Measurements from ENCODE around the gene ARHGAP40. TPM values are rescaled to one million over a fixed set of nuclear protein-coding genes. Genes with fewer than 3 reads are reported as not detected.

ARHGAP40 gene
- total and polyA plus RNA-seq, 2 donors (not counting 3 experiments of a cell fraction or from before 2014, with no cell fraction given) = 0.18 to 0.20 TPM

DNA sequence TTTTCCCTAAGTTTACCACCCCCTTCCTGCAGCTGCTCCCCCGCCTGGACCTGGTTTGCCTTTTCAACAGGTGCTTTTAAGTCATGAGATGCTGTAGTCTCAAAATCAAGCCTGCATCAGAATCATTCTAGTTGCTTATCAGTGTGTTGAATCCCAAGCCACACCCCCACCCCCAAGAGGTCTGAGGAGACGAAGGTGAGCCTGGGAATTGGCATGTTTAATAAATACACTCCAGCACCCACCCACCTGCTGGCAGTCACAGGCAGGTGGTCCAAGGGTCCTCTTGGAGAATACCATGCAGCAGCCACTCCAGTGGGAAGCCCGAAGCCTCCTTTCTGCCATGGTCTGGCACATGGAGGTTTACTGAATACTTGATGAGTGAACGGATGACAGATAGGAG lies 21.7 kb upstream of the ARHGAP40 start:
- Histone ChIP-seq H3K36me3 (ENCODE audit: control insufficient read depth in 2 of 2, extremely low read depth in 1 of 2, insufficient read depth in 2 of 2, low read length in 2 of 2) (peaks cover 0 to 6% of the 10 kb centered on the region in 2 experiments), H3K27ac (ENCODE audit: insufficient read depth, low read depth, low read length) (no peak overlapping the region), H3K27me3 (ENCODE audit: control insufficient read depth in 2 of 2, insufficient read depth in 2 of 2, low read length in 2 of 2) (peaks cover 0 to 6% of the 10 kb centered on the region in 2 experiments), H3K9me1 (replicated peaks; ENCODE audit: control insufficient read depth, extremely low read depth, insufficient read depth, low read length) (no peaks in the 10 kb centered on the region), H4K20me1 (replicated peaks; ENCODE audit: control insufficient read depth, extremely low read depth, insufficient read depth, low read length) (no peaks in the 10 kb centered on the region), H3K9ac (replicated peaks; ENCODE audit: extremely low read depth, insufficient read depth, low read length) (no peak overlapping the region), H3K9me3 (replicated peaks; ENCODE audit: control insufficient read depth, insufficient read depth, low read length) (no peaks in the 10 kb centered on the region), H3K4me1 (ENCODE audit: control insufficient read depth, extremely low read depth, insufficient read depth, low read length) (no peaks in the 10 kb centered on the region), H3K4me2 (ENCODE audit: insufficient read depth, low read length) (no peak overlapping the region), H3K79me2 (ENCODE audit: control insufficient read depth, insufficient read depth, low read length) (no peaks in the 10 kb centered on the region), H2AFZ (ENCODE audit: low read depth, low read length) (no peak overlapping the region), H3K4me3 (replicated peaks in 1 of 3; ENCODE audit: insufficient read depth in 1 of 3, low read depth in 1 of 3, low read length in 3 of 3) (no peak overlapping the region)
- CTCF ChIA-PET = interaction anchor here (1.4 to 1.6 kb wide), 2 partner anchors 8 to 14 kb away, joined by 4 read pairs; no protein-coding TSS in a partner anchor
- DNase-seq (ENCODE audit: low read depth, low spot score) = no peak
- intact Hi-C loops (cut with micrococcal nuclease) = no loop called here
- FAIRE-seq = no peak
- POLR2A ChIA-PET = no interaction called here
- TF ChIP-seq MYC (IDR thresholded peaks at IDR 0.05; ENCODE audit: low read depth, low read length) (no peak), GATA2 (IDR thresholded peaks at IDR 0.05; ENCODE audit: insufficient read depth, insufficient read length, low read depth, low read length) (no peak)
- no TSS peak for BruUV-seq (replicated peaks)
- dilution Hi-C loops (cut with MboI; ENCODE audit: extremely low pct_ligation_motif_present, low sequenced_read_pairs) = no loop called here

DNA sequence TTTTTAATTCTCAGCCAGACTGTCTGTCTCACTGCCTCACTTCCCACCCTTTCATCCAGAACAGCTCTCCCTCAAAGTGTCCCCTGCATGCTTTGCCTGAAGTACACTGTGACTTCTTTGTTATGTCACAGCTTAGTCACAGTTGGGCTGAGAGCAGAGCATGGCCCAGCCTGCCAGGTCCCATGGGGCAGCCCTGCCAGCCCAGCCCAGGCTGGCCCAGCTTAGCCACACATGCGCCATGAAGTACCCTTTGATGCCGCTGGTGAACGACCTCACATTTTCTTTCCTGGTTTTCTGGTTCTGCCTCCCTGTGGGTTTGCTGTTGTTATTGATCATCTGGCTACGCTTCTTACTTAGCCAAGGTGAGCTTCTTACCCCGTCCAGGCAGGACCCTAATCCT lies 20.6 kb upstream of the ARHGAP40 start, which contains the start of gene ADIG:
Gene ADIG, plus strand, starts transcription at position 185 of the 400 bp plus-strand sequence. Its CDS starts 54 bp downstream, at position 239.
- Histone ChIP-seq H3K9ac (replicated peaks; ENCODE audit: extremely low read depth, insufficient read depth, low read length) (no peak within 1 kb of the TSS), H4K20me1 (replicated peaks; ENCODE audit: control insufficient read depth, extremely low read depth, insufficient read depth, low read length) (no peaks in the 10 kb centered on the region), H3K9me3 (replicated peaks; ENCODE audit: control insufficient read depth, insufficient read depth, low read length) (no peaks in the 10 kb centered on the region), H3K9me1 (replicated peaks; ENCODE audit: control insufficient read depth, extremely low read depth, insufficient read depth, low read length) (no peaks in the 10 kb centered on the region), H3K36me3 (ENCODE audit: control insufficient read depth in 2 of 2, extremely low read depth in 1 of 2, insufficient read depth in 2 of 2, low read length in 2 of 2) (peaks cover 0 to under 1% of the 10 kb centered on the region in 2 experiments), H3K4me3 (replicated peaks in 1 of 3; ENCODE audit: insufficient read depth in 1 of 3, low read depth in 1 of 3, low read length in 3 of 3) (no peak within 1 kb of the TSS), H3K4me2 (ENCODE audit: insufficient read depth, low read length) (no peak within 1 kb of the TSS), H2AFZ (ENCODE audit: low read depth, low read length) (no peak within 1 kb of the TSS), H3K27me3 (ENCODE audit: control insufficient read depth in 2 of 2, insufficient read depth in 2 of 2, low read length in 2 of 2) (peaks cover 0 to 6% of the 10 kb centered on the region in 2 experiments), H3K27ac (ENCODE audit: insufficient read depth, low read depth, low read length) (no peak within 1 kb of the TSS), H3K79me2 (ENCODE audit: control insufficient read depth, insufficient read depth, low read length) (no peaks in the 10 kb centered on the region), H3K4me1 (ENCODE audit: control insufficient read depth, extremely low read depth, insufficient read depth, low read length) (no peaks in the 10 kb centered on the region)
- intact Hi-C loops (cut with micrococcal nuclease) = no loop called here
- no TSS peak for BruUV-seq (replicated peaks)
- CTCF ChIA-PET = interaction anchor here (1.4 to 1.6 kb wide), 2 partner anchors 9 to 15 kb away, joined by 4 read pairs; no protein-coding TSS in a partner anchor
- dilution Hi-C loops (cut with MboI; ENCODE audit: extremely low pct_ligation_motif_present, low sequenced_read_pairs) = no loop called here
- POLR2A ChIA-PET = no interaction called here
- TF ChIP-seq MYC (IDR thresholded peaks at IDR 0.05; ENCODE audit: low read depth, low read length) = no peak
- TF ChIP-seq, protein P1, sequence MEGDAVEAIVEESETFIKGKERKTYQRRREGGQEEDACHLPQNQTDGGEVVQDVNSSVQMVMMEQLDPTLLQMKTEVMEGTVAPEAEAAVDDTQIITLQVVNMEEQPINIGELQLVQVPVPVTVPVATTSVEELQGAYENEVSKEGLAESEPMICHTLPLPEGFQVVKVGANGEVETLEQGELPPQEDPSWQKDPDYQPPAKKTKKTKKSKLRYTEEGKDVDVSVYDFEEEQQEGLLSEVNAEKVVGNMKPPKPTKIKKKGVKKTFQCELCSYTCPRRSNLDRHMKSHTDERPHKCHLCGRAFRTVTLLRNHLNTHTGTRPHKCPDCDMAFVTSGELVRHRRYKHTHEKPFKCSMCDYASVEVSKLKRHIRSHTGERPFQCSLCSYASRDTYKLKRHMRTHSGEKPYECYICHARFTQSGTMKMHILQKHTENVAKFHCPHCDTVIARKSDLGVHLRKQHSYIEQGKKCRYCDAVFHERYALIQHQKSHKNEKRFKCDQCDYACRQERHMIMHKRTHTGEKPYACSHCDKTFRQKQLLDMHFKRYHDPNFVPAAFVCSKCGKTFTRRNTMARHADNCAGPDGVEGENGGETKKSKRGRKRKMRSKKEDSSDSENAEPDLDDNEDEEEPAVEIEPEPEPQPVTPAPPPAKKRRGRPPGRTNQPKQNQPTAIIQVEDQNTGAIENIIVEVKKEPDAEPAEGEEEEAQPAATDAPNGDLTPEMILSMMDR (IDR thresholded peaks at IDR 0.05; ENCODE audit: extremely low read depth in 1 of 2, insufficient read depth in 1 of 2, low read depth in 1 of 2, low read length in 2 of 2) = no peak
- TF ChIP-seq EZH2 (IDR thresholded peaks at IDR 0.05; ENCODE audit: borderline replicate concordance, low read depth, low read length, severe bottlenecking) = no peak
- no peak for TF ChIP-seq POLR2A (IDR thresholded peaks at IDR 0.05; ENCODE audit: low read depth, low read length)
- TF ChIP-seq FOS (IDR thresholded peaks at IDR 0.05; ENCODE audit: borderline replicate concordance, insufficient read depth, low read length) = no peak
- no peak for TF ChIP-seq JUN (IDR thresholded peaks at IDR 0.05; ENCODE audit: borderline replicate concordance, insufficient read depth, insufficient read length, low read depth)
- TF ChIP-seq, protein P2, sequence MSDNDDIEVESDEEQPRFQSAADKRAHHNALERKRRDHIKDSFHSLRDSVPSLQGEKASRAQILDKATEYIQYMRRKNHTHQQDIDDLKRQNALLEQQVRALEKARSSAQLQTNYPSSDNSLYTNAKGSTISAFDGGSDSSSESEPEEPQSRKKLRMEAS (IDR thresholded peaks at IDR 0.05; ENCODE audit: insufficient read depth, insufficient read length) = no peak
- no peak for TF ChIP-seq GATA2 (IDR thresholded peaks at IDR 0.05; ENCODE audit: insufficient read depth, insufficient read length, low read depth, low read length)
- TF ChIP-seq POLR2AphosphoS5 (IDR thresholded peaks at IDR 0.05; ENCODE audit: insufficient read depth, low read depth, low read length) = no peak
- DNase-seq (ENCODE audit: low read depth, low spot score) (no peak), FAIRE-seq (peak; percentile 15)

Data from endothelial cell of umbilical vein (primary cell).